ENCODE data around the gene GRWD1.

DNA sequence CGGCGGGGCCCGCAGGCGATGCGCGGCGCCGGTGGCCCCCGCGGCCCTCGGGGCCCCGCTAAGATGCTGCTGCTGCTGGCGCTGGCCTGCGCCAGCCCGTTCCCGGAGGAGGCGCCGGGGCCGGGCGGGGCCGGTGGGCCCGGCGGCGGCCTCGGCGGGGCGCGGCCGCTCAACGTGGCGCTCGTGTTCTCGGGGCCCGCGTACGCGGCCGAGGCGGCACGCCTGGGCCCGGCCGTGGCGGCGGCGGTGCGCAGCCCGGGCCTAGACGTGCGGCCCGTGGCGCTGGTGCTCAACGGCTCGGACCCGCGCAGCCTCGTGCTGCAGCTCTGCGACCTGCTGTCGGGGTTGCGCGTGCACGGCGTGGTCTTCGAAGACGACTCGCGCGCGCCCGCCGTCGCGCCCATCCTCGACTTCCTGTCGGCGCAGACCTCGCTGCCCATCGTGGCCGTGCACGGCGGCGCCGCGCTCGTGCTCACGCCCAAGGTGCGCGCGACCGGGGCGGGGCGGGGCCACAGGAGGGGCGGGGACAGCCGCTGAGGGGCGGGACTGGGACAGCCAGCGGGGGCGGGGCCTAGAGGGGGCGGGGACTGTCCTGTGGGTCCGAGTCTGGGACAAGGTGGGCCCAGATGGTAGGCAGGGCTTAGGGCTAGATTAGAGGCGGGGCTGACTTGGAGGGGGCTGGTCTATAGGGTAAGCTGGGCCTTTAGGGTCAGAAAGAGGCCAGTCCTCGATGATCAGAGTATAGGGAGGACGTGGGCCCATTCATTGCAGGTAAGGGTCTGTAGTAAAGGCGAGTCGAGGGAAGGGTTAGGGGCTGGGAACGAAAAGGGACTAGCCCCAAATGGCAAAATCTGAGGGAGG is 47.2 kb upstream of the GRWD1 start:
- TF ChIP-seq TCF12 (IDR thresholded peaks at IDR 0.05; ENCODE audit: low read depth) (no peak), MAX (IDR thresholded peaks at IDR 0.05) (peak; percentile 96), CREB1 (IDR thresholded peaks at IDR 0.05; ENCODE audit: low read depth) (no peak), TAF1 (IDR thresholded peaks at IDR 0.05; ENCODE audit: low read depth) (no peak), CEBPB (IDR thresholded peaks at IDR 0.05) (no peak), EGR1 (IDR thresholded peaks at IDR 0.05) (no peak), REST (IDR thresholded peaks at IDR 0.05; ENCODE audit: low read depth) (no peak), YY1 (IDR thresholded peaks at IDR 0.05; ENCODE audit: low read depth) (no peak)
- TF ChIP-seq, protein P1, sequence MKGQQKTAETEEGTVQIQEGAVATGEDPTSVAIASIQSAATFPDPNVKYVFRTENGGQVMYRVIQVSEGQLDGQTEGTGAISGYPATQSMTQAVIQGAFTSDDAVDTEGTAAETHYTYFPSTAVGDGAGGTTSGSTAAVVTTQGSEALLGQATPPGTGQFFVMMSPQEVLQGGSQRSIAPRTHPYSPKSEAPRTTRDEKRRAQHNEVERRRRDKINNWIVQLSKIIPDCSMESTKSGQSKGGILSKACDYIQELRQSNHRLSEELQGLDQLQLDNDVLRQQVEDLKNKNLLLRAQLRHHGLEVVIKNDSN (IDR thresholded peaks at IDR 0.05): no peak

All from Ishikawa (cell line).